Measurements from ENCODE around the gene RGCC.
A peak's percentile ranks its signal among the peaks of the same experiment; 100 is the strongest.

The RGCC gene

GRCh38 chr13:41411522-41411921 lies 45.8 kb upstream of the RGCC start:
- H3K4me3 ChIP-seq (ENCODE audit: low read depth, low read length), result no peak overlapping the region
- peak; percentile 7 for DNase-seq
- peak; percentile 6; the same call in 1 of the 2 replicates for TF ChIP-seq CTCF (IDR thresholded peaks at IDR 0.05; ENCODE audit: low read depth, low read length)
- H3K27me3 ChIP-seq (ENCODE audit: insufficient read depth, low read depth, severe bottlenecking), result no peaks in the 10 kb centered on the region
- H3K36me3 ChIP-seq, result no peaks in the 10 kb centered on the region
- H3K27ac ChIP-seq, result no peak overlapping the region
- no peaks in the 10 kb centered on the region for H3K9me3 ChIP-seq (ENCODE audit: severe bottlenecking)

- Histone ChIP-seq H3K27me3 (ENCODE audit: insufficient read depth, low read depth, severe bottlenecking) (no peaks in the 10 kb centered on the region), H3K27ac (no peak overlapping the region), H3K9me3 (ENCODE audit: severe bottlenecking) (no peaks in the 10 kb centered on the region), H3K36me3 (no peaks in the 10 kb centered on the region), H3K4me3 (ENCODE audit: low read depth, low read length) (no peak overlapping the region)
- TF ChIP-seq CTCF (IDR thresholded peaks at IDR 0.05; ENCODE audit: low read depth, low read length), result no peak
- no peak for DNase-seq
Observed at GRCh38 chr13:41413872-41414271, 43.5 kb upstream of the RGCC start.

GRCh38 chr13:41416276-41416675 lies 41.1 kb upstream of the RGCC start:
- H3K9me3 ChIP-seq (ENCODE audit: severe bottlenecking), result no peaks in the 10 kb centered on the region
- no peak for TF ChIP-seq CTCF (IDR thresholded peaks at IDR 0.05; ENCODE audit: low read depth, low read length)
- no peaks in the 10 kb centered on the region for H3K27me3 ChIP-seq (ENCODE audit: insufficient read depth, low read depth, severe bottlenecking)
- no peaks in the 10 kb centered on the region for H3K36me3 ChIP-seq
- no peak for DNase-seq
- H3K4me3 ChIP-seq (ENCODE audit: low read depth, low read length), result no peak overlapping the region
- no peak overlapping the region for H3K27ac ChIP-seq

- no peak for DNase-seq
- Histone ChIP-seq H3K4me3 (ENCODE audit: low read depth, low read length) (no peak overlapping the region), H3K9me3 (ENCODE audit: severe bottlenecking) (no peaks in the 10 kb centered on the region), H3K36me3 (no peaks in the 10 kb centered on the region), H3K27ac (no peak overlapping the region), H3K27me3 (ENCODE audit: insufficient read depth, low read depth, severe bottlenecking) (no peaks in the 10 kb centered on the region)
- TF ChIP-seq CTCF (IDR thresholded peaks at IDR 0.05; ENCODE audit: low read depth, low read length), result no peak
Observed at GRCh38 chr13:41418027-41418426, 39.3 kb upstream of the RGCC start.

- DNase-seq, result no peak
- H3K27ac ChIP-seq, result no peak overlapping the region
Observed at GRCh38 chr13:41418731-41419130, 38.6 kb upstream of the RGCC start.

More at GRCh38 chr13:41418731-41419130, 38.6 kb upstream of the RGCC start:
- H3K9me3 ChIP-seq (ENCODE audit: severe bottlenecking), result no peaks in the 10 kb centered on the region
- H3K27me3 ChIP-seq (ENCODE audit: insufficient read depth, low read depth, severe bottlenecking), result no peaks in the 10 kb centered on the region
- H3K36me3 ChIP-seq, result no peaks in the 10 kb centered on the region
- H3K4me3 ChIP-seq (ENCODE audit: low read depth, low read length), result no peak overlapping the region
- TF ChIP-seq CTCF (IDR thresholded peaks at IDR 0.05; ENCODE audit: low read depth, low read length), result no peak
